Measurements from ENCODE around the gene ZNF391. TPM values are rescaled to one million over a fixed set of nuclear protein-coding genes. Genes with fewer than 3 reads are reported as not detected.

ZNF391 gene
- 1.8 and 2.4 TPM in 2 replicates for total RNA-seq

DNA sequence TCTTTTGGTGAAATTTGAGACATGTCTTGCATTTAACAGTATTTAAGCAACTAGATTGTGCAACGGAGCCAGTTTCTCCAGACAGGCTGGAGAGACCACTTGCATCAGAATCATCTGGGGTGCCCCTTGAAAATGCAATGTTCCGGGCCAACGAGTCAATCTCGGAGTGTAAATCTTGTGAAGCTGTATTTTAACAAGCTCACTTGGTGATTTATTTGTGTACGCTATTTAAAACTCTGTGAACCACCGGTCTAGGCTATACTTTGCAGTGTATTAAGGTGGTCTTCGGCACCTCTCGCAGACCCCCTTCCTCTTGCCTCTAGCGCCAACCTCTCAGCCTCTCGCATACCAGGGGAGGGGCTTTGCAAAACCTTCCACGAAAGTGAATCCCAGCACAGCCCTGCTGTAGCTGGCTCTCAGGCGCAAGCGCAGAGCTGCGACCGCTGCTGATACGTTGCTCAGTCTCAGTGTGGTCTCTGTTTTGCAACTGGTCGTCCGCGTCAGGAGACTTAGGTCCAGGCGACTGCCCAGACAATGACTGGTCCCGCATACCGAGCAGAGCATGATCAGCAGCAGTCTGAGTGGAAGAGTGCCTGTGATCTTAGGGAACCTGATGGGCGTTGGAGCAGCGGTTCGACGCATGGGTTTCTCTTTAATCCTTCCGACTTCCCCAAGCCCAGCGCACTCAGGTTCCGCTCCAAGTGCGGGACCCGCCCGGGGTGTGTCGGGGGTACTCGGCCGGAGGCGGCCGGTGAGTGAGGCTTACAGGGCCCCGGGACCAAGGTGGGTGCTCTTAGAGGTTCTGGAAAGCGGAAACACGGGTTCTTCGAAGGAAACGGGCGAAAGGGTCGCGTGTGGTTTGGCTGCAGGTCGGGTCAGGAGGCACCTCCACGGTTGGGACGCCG is at the start of gene ZNF391:
Gene ZNF391 (plus strand): TSS at position 467 of the 905 bp plus-strand sequence. CDS start 11,612 bp downstream, outside the sequence.

Other genes starting within 250 kb of the ZNF391 start
- gene PRSS16, start 141.1 kb upstream of the ZNF391 start, total RNA-seq: 0.18 TPM in 1 of 2 replicates, not detected in the other
- gene POM121L2, start 76.5 kb upstream of the ZNF391 start, total RNA-seq: not detected in 2 replicates
- 7.2 and 8.3 TPM in 2 replicates for gene ZNF184, start 84.3 kb downstream of the ZNF391 start, total RNA-seq

All from smooth muscle cell of the umbilical artery (primary cell).